HG02884 (cell line): Measurements from ENCODE around the gene TGIF1.
"Not testable (repeated sequence)": the region's sequence is repeated elsewhere in the genome, so short reads cannot be mapped to it uniquely, and the experiment has no call there.

Source experiments
- ATAC-seq: cut with Tn5 transposase; IDR thresholded peaks from one replicate; pipeline ENCODE4 v1.9.1; 2021; ENCODE audit warnings: mild to moderate bottlenecking, moderate library complexity; ENCODE audit not compliant: unreplicated experiment

The TGIF1 gene

DNA sequence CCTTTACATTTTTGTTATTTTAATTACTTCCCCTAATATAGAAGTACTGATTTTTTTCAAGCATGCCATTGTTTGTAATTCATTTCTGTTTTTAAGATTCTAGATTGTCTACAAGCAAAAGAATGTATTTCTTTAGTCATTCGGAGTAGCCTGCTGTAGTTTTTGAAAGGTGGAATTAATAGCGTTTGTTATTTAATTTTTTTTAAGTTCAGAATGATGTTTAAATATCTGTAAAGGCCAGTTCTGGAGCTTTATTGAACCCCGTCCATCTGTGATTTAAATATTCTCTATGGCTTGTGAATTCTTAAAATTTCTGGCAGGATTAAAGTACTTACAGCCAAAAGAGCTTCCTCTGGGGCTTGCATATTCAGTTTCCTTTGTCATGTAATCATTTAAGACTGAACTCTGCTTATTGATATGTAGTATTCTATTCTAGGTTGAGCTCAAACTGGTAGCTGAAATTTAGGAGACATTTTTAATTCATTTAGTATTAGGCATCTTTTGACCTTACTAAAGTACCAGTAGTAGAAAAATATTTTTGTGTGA is 5.2 kb downstream of the TGIF1 start:
- ATAC-seq, result no peak

DNA sequence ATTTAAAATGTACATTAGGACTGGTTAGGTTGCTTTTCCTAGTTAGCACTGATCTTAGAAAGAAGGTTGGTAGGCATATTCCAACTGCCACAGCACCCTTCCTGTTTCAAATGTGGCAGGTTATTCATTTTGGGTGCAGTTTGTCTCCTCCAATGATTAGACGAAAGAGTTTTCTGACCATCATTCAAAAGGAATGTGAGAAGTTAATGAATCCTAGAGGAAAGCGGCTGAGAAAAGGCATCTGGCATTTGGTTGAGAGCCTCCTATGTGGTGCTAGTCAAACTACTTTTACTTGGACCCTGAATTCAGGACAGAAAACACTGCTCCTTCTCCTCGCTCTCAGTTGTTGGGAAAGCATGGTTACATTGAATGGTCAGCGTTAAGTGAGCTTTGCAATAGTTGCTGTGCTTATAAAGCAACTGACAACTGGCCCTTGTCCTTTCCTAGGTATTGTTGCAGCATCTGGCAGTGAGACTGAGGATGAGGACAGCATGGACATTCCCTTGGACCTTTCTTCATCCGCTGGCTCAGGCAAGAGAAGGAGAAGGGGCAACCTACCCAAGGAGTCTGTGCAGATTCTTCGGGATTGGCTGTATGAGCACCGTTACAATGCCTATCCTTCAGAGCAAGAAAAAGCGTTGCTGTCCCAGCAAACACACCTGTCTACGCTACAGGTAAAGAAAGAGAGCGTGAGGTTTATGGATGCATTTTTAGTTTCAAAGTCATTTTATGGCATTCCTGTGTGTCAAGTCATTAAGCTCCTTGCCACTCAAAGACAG is 6.1 kb downstream of the TGIF1 start:
- ATAC-seq, result no peak

DNA sequence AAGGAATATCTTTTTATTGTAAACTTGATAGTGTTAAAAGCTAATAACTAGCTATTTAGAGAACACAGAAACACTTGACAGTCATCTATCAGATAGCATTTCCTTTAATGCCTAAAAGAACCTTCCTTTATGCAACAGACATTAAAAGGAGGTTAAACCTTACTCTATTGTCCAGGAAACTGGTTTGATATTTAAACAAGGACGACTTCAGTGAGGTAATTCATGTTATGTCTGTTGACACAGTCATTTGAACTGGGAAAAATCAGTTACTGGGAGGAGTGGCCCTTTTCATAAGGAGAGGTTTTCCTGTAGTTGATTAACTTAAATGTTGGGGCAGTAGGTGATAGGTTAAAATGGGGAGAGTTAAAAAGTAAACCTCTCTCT is 6.7 kb downstream of the TGIF1 start:
- no peak for ATAC-seq

DNA sequence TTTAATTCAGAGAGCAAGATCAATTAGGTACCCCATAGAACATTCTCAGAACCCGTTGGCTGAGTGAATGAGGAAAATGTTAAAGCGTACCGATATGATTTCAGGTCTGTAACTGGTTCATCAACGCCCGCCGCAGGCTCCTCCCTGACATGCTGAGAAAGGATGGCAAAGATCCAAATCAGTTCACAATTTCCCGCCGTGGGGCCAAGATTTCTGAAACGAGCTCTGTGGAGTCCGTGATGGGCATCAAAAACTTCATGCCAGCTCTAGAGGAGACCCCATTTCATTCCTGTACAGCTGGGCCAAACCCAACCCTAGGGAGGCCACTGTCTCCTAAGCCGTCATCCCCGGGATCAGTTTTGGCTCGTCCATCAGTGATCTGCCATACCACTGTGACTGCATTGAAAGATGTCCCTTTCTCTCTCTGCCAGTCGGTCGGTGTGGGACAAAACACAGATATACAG is 7.3 kb downstream of the TGIF1 start:
- no peak for ATAC-seq

DNA sequence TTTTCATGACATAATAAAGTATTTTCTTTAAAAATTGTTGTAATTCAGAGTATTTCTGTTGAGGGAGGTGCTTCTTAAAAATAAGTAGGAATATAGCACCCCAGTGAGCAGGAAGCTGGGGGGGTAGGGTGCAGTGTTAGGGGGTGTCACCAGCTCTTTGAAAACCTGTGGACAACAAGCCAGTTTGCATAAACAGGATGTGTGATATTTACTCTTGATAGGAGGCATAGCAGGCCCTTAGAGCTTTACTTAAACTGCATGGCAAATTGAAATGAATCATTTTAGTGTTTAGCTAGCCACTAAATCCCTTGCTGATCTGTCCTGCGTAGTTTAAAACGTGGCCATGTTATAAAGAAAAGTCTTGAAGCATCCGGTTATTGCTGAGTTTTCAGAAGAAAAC is 8.4 kb downstream of the TGIF1 start:
- ATAC-seq, result no peak

DNA sequence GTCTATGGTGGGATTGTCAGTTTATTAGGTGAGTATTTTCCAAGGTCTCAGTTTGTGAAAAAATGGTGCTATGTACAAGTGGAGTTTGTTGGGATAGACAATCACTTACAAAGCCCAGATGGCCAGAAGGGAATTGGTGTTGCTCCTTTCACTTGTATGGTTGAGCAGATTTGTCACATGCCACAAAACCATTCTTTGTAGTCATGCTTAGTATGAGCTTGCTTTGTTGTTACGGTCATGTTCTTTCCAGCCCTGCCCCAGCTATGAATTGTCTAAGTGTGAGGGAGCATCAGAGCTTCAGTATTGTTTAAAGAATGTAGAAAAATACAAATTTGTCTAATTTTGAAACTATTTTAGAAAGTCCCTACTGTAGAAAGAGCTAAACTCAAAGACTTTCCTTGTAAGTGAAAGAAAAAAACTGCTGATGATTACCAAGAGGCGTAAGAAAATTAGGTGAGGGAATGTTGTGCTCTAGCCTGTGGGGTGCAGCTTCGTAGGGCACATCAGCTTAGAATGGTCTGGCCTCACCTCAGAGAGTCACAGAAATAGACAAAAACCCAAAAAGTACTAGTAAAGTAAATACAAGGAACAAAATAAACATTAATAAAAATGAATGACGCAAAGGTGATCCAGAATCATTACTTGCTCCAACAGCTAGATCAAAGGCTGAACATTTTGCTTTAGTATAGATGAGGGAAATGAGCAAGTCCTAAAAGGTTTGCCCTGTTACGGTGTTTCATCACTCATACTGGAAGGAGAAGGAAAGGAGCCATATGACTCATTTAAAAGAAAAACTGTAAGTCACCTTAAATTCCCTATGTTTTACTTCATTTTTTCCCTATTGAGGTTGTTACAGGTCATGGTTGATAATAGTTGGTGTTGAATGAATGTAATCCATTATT is 9.2 kb downstream of the TGIF1 start:
- ATAC-seq, result peak; percentile 49

DNA sequence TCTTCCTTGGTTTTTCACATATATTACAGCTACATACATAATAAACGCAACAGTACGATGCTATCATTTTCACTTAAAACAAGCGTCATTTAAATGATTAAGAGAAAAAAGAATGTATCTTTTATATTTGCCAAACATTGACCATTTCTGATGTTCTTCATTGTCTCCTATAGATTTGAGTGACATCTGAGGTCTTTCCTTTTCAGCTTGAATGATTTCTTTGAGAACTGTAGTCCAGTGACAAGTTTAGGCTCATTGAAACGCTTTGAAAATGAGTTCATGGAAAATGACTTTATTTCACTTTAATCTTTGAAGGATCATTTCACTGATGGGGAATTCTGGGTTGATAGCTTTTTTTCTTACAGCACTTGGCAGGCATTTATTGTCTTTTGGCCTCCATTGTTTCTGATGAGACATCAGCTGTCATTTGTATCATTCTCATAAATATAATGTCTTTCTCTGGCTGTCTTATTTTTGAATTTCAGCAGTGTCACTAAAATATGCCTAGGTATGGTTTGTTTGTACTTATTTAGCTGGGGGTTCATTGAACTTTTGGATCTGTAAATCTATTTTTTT is 10.9 kb downstream of the TGIF1 start:
- no peak for ATAC-seq

DNA sequence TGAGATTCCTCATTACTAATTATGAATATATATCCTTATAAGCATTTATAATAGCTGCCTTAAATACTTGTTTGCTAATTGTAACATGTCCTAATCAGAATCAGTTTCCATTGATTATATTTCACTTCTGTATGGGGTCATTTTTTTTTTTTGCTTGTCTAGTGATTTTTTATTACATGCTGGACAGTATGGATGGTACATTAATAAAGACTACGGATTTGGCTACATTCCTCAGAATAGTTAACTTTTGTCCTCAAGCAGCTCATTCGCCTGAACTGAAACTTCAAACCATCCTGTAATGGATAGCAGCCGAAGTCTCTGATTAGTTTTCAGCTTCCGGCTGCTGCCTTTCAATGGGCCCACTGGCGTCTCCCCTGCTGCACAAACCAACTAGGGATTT is 11.7 kb downstream of the TGIF1 start:
- ATAC-seq, result no peak

DNA sequence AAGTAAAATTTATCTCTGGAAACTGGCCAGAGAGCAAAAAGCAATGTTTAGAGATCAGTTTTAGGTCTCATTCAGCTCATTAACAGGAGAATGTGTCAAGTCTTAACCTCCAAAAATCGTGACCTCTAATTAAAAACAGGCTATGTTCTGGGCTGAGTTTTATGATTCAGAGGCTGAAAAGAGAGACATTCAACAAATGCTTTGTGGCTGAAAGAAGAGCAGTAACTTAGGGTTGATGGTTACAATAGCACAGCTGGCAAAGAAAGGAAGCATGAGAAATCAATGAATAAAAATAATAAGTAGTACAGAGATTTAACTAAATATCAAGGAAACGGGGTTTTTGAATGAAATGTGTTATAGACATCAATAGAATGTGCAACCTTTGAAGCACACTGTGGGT is 13.1 kb downstream of the TGIF1 start:
- ATAC-seq, result no peak

DNA sequence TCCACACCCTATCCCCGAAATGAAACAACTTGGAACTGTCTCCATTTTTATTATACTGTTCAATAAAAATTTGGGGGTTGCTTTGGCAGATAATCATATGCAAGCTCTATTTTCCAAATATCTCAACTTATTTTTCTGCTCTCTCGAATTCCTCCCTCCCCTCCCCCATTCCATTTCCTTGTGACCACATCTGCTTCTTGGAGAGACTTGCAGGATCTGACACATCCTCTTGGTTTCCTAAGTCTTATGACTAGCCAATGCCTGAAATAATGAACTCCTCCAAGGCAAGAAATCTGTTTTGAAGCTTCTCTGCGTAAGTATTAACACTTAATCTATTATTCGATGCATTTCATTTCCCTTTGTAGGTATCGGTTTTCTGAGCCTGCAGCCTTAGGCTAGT is 16.1 kb downstream of the TGIF1 start:
- ATAC-seq, result no peak

DNA sequence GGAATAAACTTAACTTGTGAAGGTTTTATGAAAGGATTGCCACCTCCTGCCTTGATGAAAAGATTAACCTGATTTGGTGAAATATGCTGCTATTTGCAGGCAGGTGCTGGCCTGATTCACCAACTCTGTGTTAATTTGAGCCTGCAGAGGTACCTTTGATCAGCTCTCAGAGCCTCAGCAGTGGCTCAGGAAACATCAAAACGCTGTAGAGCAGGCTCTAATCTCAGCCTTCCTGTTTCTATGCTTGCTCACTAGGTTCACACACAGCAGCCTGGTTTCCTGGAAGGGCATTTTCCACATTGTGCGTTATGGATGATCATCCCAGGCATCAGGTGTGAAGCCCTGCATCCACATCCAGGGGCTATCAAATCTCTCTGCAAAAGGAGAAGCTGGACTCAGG is 16.9 kb downstream of the TGIF1 start:
- ATAC-seq, result no peak

DNA sequence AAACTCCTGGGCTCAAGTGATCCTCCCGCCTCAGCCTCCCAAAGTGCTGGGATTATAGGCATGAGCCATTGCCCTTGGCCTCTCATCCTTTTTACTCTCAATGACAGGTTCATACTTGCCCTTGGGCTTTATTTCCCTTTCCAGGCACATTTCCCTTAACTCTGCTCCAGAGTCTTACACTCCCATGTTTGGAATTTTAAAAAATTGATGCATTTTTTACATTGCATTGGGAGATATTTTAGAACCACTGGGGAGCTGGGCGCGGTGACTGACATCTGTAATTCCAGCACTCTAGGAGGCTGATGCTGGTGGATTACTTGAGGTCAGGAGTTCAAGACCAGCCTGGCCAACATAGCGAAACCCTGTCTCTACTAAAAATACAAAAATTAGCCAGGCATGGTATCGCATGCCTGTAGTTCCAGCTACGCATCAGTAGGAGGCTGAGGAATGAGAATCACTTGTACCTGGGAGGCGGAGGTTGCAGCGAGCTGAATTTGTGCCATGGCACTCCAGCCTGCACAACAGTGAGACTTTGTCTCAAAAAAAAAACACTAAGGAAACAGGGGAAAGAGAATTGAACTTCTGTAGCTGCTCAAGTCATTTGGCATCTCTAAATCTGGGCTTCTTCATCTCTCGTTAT is 18.2 kb downstream of the TGIF1 start:
- ATAC-seq, result no peak

DNA sequence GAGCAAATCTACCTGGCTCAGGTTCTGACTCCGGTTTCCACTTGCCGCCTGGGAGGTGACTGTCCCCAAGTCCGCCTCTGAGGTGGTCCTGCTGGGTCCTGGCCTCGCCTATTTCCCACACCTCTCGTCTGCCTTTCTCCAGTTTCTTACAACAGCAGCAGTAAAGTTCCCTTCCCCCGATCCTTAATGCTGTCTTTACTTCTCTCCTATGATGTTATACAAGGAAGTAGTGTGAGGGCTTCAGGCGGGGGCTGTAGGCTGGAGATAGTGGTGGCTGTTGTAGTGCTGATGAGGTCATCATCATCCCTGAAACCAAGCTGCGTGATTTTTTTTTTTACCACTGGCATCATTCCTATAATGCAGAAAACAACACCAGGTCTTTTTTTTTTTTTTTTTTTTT is 18.9 kb downstream of the TGIF1 start:
- ATAC-seq, result no peak

DNA sequence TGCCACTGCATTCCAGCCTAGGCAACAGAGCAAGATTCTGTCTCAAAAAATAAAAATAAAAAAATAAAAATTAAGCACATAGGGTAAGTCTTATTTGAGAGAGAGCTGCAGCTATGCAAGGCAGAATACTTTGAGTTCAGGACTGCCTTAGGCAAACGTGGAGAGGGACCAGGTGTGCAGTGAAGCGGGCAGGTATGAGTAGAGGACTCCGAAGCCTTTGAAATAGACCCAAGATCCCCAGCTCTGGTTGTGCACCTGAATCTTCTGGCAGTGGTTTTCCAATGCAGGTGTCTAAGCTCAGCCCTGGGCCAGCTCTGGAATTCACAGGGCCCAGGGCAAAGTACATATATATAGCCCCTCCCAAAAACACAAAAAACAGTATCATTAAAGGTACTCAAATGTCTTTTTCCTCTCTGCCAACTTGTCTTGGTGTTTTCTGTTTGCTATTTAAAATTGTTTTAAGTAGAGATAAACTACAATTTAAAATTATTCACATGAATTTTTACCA is 21.2 kb downstream of the TGIF1 start:
- no peak for ATAC-seq

DNA sequence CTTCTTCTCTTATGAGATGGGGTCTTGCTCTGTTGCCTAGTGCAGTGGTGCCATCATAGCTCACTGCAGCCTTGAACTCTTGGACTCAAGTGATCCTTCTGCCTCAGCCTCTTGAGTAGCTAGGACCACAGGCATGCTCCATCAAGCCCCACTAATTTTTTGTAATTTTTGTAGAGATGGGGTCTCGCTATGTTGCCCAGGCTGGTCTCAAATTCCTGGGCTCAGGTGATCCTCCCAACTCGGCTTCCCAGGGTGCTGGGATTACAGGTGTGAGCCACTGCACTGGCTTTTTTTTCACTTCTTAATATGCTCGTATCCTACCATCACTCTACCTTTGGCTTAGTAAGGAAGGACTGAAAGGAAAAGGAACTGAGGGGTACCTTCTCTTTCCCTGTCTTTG is 22.1 kb downstream of the TGIF1 start:
- not testable (repeated sequence) for ATAC-seq

DNA sequence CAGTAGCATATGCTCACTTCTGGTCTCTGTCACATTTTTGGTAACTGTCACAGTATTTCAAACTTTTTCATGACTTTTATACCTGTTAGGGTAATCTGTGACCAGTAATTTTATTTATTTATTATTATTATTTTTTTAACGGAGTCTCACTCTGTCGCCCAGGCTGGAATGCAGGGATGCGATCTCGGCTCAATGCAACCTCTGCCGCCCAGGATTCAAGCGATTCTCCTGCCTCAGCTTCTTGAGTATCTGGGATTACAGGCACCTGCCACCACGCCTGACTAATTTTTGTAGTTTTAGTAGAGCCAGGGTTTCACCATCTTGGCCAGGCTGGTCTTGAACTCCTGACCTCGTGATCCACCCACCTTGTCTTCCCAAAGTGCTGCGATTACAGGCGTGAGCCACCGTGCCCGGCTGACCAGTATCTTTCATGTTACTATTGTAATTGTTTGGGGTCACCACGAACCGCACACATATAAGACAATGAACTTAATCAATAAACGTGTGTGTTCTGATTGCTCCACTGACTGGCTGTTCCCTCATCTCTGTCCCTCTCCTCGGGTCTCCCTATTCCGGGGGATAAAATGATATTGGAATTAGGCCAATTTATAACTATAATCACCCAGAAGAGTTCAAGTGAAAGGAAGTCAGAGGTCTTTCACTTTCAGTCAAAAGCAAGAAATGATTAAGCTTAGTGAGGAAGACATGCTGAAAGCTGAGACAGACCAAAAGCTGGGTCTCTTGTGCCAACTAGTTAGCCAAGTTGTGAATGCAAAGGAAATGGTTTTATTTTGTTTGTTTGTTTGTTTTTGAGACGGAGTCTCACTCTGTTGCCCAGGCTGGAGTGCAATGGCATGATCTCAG is 22.9 kb downstream of the TGIF1 start:
- no peak for ATAC-seq

DNA sequence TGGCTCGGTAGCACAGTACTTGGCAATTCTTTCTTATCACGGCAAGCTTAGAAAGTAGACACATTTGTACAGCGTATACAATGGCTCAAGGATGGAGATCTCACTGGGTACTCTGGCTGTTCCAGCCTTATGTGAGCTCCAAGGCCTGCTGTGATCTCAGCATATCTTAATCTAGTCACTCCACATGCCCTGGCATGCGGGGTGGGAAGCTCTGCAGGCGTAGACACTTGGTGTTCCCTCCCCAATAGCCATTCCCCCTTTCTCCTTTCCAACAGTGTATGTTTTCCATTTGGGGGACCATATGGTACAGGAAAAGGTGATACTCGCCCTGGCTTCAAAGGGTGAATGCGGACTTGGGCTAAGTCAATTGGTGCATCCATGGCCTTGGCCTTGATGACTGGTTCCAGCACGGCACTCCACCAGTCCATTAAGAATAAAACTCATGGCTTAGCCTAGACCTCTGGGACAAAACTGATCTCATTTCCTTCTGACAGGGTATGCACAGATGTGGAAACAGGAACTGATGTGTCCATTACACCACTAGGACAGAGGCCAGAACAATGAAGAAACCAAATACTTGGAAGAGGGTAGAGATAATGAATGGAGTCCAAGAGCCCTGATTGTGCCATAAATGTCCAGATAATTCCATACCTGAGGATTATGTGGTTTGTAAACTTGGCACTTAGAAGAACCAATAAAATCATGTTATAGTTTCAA is 28.4 kb downstream of the TGIF1 start:
- ATAC-seq, result no peak

DNA sequence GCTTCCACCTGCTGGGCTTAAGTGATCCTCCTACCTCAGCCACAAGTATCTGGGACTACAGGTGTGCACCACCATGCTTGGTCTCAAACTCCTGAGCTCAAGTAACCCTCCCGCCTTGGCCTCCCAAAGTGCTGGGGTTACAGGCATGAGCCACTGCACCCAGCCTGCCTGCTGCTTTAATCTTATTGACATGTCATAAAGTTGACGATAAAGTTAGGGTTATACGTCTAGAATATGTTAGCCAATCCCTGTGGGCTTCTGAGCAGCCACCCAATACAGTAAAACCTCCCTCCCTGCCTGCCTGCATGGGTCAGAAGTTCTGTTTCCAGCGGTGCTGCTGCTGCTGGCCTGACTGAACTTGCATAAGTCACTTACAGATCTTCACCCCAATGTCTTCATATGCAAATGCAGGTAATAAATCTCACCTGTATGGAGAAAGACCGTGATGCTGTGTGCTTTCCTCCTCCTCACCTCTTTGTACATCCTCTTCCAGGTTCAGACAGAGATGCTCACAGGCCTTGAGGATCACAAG is 30.1 kb downstream of the TGIF1 start:
- no peak for ATAC-seq
